Liver (tissue), 9 donors: ENCODE measurements around the gene STK39. TPM values are rescaled to one million over a fixed set of nuclear protein-coding genes. Genes with fewer than 3 reads are reported as not detected.

Source experiments
- DNase-seq: peaks from one replicate; pipeline ENCODE4 v3.0.0-alpha.2; 2017; ENCODE audit warnings: low spot score
- H3K27ac ChIP-seq, 2 donors: one replicate each; pipeline ENCODE4 v1.7.0; 2013; ENCODE audit warnings: inconsistent platforms in 2 of 2, low read length in 2 of 2, control low read depth in 1 of 2, low read depth in 1 of 2, mild to moderate bottlenecking in 1 of 2
- H3K27me3 ChIP-seq, 4 donors: one replicate each; pipeline versions ENCODE4 v1.6.1 to v1.7.0; 2013; ENCODE audit warnings: low read length in 3 of 4, inconsistent platforms in 1 of 4, mild to moderate bottlenecking in 1 of 4, moderate library complexity in 1 of 4; ENCODE audit not compliant: control insufficient read depth in 4 of 4, insufficient read depth in 4 of 4
- H3K36me3 ChIP-seq, 4 donors: one replicate each; pipeline versions ENCODE4 v1.6.1 to v1.7.0; 2013; ENCODE audit warnings: low read length in 3 of 4, mild to moderate bottlenecking in 3 of 4, low read depth in 1 of 4, moderate library complexity in 1 of 4; ENCODE audit not compliant: control insufficient read depth in 4 of 4, insufficient read depth in 3 of 4
- H3K4me1 ChIP-seq, 4 donors: one replicate each; pipeline versions ENCODE4 v1.6.1 to v1.7.0; 2013; ENCODE audit warnings: low read length in 3 of 4, mild to moderate bottlenecking in 3 of 4, moderate library complexity in 1 of 4; ENCODE audit not compliant: control insufficient read depth in 4 of 4, insufficient read depth in 4 of 4
- H3K4me3 ChIP-seq, 3 donors: one replicate each; pipeline versions ENCODE4 v1.6.1 to v1.7.0; 2013; ENCODE audit warnings: low read length in 3 of 3, control low read depth in 1 of 3, low read depth in 1 of 3, mild to moderate bottlenecking in 1 of 3
- H3K9ac ChIP-seq, 2 donors: one replicate each; pipeline ENCODE4 v1.7.0; 2013; ENCODE audit warnings: low read length in 2 of 2, mild to moderate bottlenecking in 2 of 2, moderate library complexity in 2 of 2, control low read depth in 1 of 2, low read depth in 1 of 2
- H3K9me3 ChIP-seq, 4 donors: one replicate each; pipeline versions ENCODE4 v1.6.1 to v1.7.0; 2013; ENCODE audit warnings: low read length in 3 of 4; ENCODE audit not compliant: control insufficient read depth in 4 of 4
- EGR1 ChIP-seq, 2 donors: IDR thresholded peaks; 2 replicates each; pipeline ENCODE4 v1.6.1; 2016 to 2018; ENCODE audit warnings: antibody characterized with exemption in 2 of 2, low read depth in 2 of 2
- FOXA2 ChIP-seq: IDR thresholded peaks from 2 replicates; pipeline ENCODE4 v1.6.1; 2016; ENCODE audit warnings: antibody characterized with exemption
- HNF4A ChIP-seq, 2 donors: conservative IDR thresholded peaks; 2 replicates each; pipeline ENCODE4 v1.6.1; 2016; ENCODE audit warnings: antibody characterized with exemption in 2 of 2, mild to moderate bottlenecking in 2 of 2
- HNF4G ChIP-seq: IDR thresholded peaks from 2 replicates; pipeline ENCODE4 v1.6.1; 2016; ENCODE audit warnings: antibody characterized with exemption
- JUND ChIP-seq, 2 donors: IDR thresholded peaks; 2 replicates each; pipeline ENCODE4 v1.6.1; 2016; ENCODE audit warnings: antibody characterized with exemption in 2 of 2
- RAD21 ChIP-seq, 2 donors: IDR thresholded peaks; 2 replicates each; pipeline ENCODE4 v1.6.1; 2016; ENCODE audit warnings: antibody characterized with exemption in 2 of 2, mild to moderate bottlenecking in 2 of 2
- RXRA ChIP-seq, 2 donors: IDR thresholded peaks; 2 replicates each; pipeline ENCODE4 v1.6.1; 2017 to 2018; ENCODE audit warnings: antibody characterized with exemption in 2 of 2, mild to moderate bottlenecking in 1 of 2
- SP1 ChIP-seq: IDR thresholded peaks from 2 replicates; pipeline ENCODE4 v1.6.1; 2018; ENCODE audit warnings: antibody characterized with exemption, mild to moderate bottlenecking
- TAF1 ChIP-seq: conservative IDR thresholded peaks from 2 replicates; pipeline ENCODE4 v1.6.1; 2016; ENCODE audit warnings: antibody characterized with exemption, mild to moderate bottlenecking
- YY1 ChIP-seq: IDR thresholded peaks from 2 replicates; pipeline ENCODE4 v1.6.1; 2016; ENCODE audit warnings: antibody characterized with exemption, mild to moderate bottlenecking
- WGBS: extraction: QIAGEN DNeasy Blood & Tissue Kit; methylation state at CpG from one replicate; pipeline ENCODE4 v1.1.7; 2013; 5-methylcytosine and 5-hydroxymethylcytosine counted together
- polyA plus RNA-seq, 2 donors: library from polyadenylated mRNA; stranded (reverse) in 1 of 2; unstranded in 1 of 2; fragments of 200-250 nt in 1 of 2; fragments of >200 nt in 1 of 2; fragmentation: Nextera tagmentation in 1 of 2; extraction: Ambion mirVana in 1 of 2; gene quantifications; one replicate each; pipeline versions ENCODE4 v1.2.1 to v1.2.3, GENCODE V29; 2013 to 2015
- total RNA-seq, 2 donors: library from RNA; depleted of rRNA; stranded (reverse); fragments of >200 nt; gene quantifications; one replicate each; pipeline ENCODE4 v1.2.3, GENCODE V29; 2014
- TF ChIP-seq, protein P1 (sequence below): fragments of 150-350 bp; IDR thresholded peaks from 2 replicates; pipeline ENCODE4 v1.5.1; 2017; ENCODE audit warnings: improper control_type of control experiment, low read depth, low read length; ENCODE audit not compliant: missing input control
- TF ChIP-seq, protein P2 (sequence below): IDR thresholded peaks from 2 replicates; pipeline ENCODE4 v1.6.1; 2016; ENCODE audit warnings: antibody characterized with exemption
- TF ChIP-seq, protein P3 (sequence below): IDR thresholded peaks from 2 replicates; pipeline ENCODE4 v1.6.1; 2016; ENCODE audit warnings: antibody characterized with exemption
- TF ChIP-seq, protein P4 (sequence below): IDR thresholded peaks from 2 replicates; pipeline ENCODE4 v1.6.1; 2016; ENCODE audit warnings: antibody characterized with exemption
- TF ChIP-seq, protein P5 (sequence below): IDR thresholded peaks from 2 replicates; pipeline ENCODE4 v1.6.1; 2016; ENCODE audit warnings: antibody characterized with exemption, mild to moderate bottlenecking
- donor health status: healthy.
- donor health status: healthy.
- donor health status: healthy.
- donor health status: healthy.
- donor health status: healthy.

Gene STK39
- total and polyA plus RNA-seq, 4 donors = 0.29 to 1.8 (median 0.73) TPM

DNA sequence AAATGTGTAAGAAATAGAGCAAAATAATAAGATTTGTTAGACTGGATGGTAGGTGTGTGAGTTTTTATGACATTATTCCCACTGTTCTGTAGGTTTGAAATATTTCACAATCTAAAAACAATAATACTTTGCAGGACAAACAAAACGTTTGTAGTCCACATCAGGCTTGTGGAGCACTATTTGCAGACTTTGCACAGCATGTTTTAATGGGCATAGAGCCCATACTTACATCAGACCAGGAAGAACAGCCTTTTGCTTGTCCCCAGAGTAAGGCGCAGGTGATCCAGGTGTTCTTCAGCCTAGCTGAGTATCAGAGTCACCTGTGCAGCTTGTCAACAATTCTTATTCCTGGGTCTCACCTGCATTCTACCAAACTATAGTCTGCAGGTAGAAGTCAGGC, 9.1 kb upstream of the STK39 start:
- peaks cover 0 to 8% (median 3%) of the 10 kb centered on the region in 4 donors for H3K9me3 ChIP-seq
- no peak for DNase-seq
- H3K4me1 ChIP-seq = no peaks in the 10 kb centered on the region
- no peak overlapping the region for H3K4me3 ChIP-seq
- no peaks in the 10 kb centered on the region for H3K27me3 ChIP-seq
- 22% methylated on average over 2 of the region's 2 CpGs for WGBS
- no peak overlapping the region for H3K27ac ChIP-seq
- no peak overlapping the region for H3K9ac ChIP-seq
- no peaks in the 10 kb centered on the region for H3K36me3 ChIP-seq
- TF ChIP-seq YY1 (peak; percentile 12), RAD21 (IDR thresholded peaks at IDR 0.05) (no peak), FOXA2 (peak; percentile 29), SP1 (peak; percentile 41), RXRA (IDR thresholded peaks at IDR 0.05) (peak in 1 of 2 donors; percentile 39), JUND (IDR thresholded peaks at IDR 0.05) (peak in 1 of 2 donors; percentile 17), HNF4G (no peak), HNF4A (conservative IDR thresholded peaks at IDR 0.05) (peak; percentile 73 to 81)
- TF ChIP-seq, protein P1, sequence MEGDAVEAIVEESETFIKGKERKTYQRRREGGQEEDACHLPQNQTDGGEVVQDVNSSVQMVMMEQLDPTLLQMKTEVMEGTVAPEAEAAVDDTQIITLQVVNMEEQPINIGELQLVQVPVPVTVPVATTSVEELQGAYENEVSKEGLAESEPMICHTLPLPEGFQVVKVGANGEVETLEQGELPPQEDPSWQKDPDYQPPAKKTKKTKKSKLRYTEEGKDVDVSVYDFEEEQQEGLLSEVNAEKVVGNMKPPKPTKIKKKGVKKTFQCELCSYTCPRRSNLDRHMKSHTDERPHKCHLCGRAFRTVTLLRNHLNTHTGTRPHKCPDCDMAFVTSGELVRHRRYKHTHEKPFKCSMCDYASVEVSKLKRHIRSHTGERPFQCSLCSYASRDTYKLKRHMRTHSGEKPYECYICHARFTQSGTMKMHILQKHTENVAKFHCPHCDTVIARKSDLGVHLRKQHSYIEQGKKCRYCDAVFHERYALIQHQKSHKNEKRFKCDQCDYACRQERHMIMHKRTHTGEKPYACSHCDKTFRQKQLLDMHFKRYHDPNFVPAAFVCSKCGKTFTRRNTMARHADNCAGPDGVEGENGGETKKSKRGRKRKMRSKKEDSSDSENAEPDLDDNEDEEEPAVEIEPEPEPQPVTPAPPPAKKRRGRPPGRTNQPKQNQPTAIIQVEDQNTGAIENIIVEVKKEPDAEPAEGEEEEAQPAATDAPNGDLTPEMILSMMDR = no peak
- TF ChIP-seq, protein P2, sequence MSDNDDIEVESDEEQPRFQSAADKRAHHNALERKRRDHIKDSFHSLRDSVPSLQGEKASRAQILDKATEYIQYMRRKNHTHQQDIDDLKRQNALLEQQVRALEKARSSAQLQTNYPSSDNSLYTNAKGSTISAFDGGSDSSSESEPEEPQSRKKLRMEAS = peak; percentile 42
- TF ChIP-seq, protein P3, sequence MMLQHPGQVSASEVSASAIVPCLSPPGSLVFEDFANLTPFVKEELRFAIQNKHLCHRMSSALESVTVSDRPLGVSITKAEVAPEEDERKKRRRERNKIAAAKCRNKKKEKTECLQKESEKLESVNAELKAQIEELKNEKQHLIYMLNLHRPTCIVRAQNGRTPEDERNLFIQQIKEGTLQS = no peak
- TF ChIP-seq, protein P4, sequence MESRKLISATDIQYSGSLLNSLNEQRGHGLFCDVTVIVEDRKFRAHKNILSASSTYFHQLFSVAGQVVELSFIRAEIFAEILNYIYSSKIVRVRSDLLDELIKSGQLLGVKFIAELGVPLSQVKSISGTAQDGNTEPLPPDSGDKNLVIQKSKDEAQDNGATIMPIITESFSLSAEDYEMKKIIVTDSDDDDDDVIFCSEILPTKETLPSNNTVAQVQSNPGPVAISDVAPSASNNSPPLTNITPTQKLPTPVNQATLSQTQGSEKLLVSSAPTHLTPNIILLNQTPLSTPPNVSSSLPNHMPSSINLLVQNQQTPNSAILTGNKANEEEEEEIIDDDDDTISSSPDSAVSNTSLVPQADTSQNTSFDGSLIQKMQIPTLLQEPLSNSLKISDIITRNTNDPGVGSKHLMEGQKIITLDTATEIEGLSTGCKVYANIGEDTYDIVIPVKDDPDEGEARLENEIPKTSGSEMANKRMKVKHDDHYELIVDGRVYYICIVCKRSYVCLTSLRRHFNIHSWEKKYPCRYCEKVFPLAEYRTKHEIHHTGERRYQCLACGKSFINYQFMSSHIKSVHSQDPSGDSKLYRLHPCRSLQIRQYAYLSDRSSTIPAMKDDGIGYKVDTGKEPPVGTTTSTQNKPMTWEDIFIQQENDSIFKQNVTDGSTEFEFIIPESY = peak; percentile 29
- TF ChIP-seq, protein P5, sequence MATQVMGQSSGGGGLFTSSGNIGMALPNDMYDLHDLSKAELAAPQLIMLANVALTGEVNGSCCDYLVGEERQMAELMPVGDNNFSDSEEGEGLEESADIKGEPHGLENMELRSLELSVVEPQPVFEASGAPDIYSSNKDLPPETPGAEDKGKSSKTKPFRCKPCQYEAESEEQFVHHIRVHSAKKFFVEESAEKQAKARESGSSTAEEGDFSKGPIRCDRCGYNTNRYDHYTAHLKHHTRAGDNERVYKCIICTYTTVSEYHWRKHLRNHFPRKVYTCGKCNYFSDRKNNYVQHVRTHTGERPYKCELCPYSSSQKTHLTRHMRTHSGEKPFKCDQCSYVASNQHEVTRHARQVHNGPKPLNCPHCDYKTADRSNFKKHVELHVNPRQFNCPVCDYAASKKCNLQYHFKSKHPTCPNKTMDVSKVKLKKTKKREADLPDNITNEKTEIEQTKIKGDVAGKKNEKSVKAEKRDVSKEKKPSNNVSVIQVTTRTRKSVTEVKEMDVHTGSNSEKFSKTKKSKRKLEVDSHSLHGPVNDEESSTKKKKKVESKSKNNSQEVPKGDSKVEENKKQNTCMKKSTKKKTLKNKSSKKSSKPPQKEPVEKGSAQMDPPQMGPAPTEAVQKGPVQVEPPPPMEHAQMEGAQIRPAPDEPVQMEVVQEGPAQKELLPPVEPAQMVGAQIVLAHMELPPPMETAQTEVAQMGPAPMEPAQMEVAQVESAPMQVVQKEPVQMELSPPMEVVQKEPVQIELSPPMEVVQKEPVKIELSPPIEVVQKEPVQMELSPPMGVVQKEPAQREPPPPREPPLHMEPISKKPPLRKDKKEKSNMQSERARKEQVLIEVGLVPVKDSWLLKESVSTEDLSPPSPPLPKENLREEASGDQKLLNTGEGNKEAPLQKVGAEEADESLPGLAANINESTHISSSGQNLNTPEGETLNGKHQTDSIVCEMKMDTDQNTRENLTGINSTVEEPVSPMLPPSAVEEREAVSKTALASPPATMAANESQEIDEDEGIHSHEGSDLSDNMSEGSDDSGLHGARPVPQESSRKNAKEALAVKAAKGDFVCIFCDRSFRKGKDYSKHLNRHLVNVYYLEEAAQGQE = peak; percentile 33

DNA sequence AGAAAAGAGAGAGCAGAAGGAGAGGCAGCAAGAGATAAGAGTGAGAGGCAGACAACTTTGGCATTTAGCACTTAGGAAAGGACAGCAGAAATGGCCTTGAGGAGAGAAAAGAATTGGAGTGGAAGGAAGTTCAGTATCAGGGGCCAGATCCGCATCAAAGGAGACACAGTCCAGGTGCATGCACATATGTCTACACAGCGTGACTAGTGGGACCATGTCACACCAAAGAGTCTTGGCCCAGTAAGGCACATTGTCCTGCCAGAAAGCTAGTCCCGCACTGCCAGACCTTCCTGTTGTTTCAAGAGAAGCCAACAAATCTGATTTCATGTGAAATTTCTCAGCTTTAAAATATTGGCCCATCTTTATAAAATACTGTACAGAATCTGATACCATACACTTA, 8.5 kb upstream of the STK39 start:
- H3K36me3 ChIP-seq = no peaks in the 10 kb centered on the region
- H3K9me3 ChIP-seq = peaks cover 0 to 8% (median 3%) of the 10 kb centered on the region in 4 donors
- no peak overlapping the region for H3K4me3 ChIP-seq
- H3K27me3 ChIP-seq = no peaks in the 10 kb centered on the region
- 71% methylated on average over 3 of the region's 3 CpGs for WGBS
- DNase-seq = no peak
- H3K27ac ChIP-seq = no peak overlapping the region
- H3K9ac ChIP-seq = no peak overlapping the region
- H3K4me1 ChIP-seq = no peaks in the 10 kb centered on the region
- TF ChIP-seq HNF4G (no peak), RXRA (IDR thresholded peaks at IDR 0.05) (no peak), TAF1 (no peak), EGR1 (IDR thresholded peaks at IDR 0.05; ENCODE audit: low read depth in 2 of 2) (no peak), SP1 (no peak), HNF4A (conservative IDR thresholded peaks at IDR 0.05) (no peak), FOXA2 (no peak)
- TF ChIP-seq, protein P4 = no peak
- TF ChIP-seq, protein P5 = no peak
- TF ChIP-seq, protein P2 = no peak
